ENCODE data around the gene FLT1. TPM values are rescaled to one million over a fixed set of nuclear protein-coding genes. Genes with fewer than 3 reads are reported as not detected.

The FLT1 gene
- total and polyA plus RNA-seq, 2 experiments from 2014 or later: 7.5 to 14.8 TPM

- no peak overlapping the region for H3K27ac ChIP-seq
- H3K4me1 ChIP-seq (ENCODE audit: low read depth): no peaks in the 10 kb centered on the region
- peaks cover 42% of the 10 kb centered on the region for H3K27me3 ChIP-seq
- no peak overlapping the region for H3K4me3 ChIP-seq
- DNase-seq (ENCODE audit: low read depth in 1 of 2, low spot score in 1 of 2): no peak
- TF ChIP-seq, protein P1, sequence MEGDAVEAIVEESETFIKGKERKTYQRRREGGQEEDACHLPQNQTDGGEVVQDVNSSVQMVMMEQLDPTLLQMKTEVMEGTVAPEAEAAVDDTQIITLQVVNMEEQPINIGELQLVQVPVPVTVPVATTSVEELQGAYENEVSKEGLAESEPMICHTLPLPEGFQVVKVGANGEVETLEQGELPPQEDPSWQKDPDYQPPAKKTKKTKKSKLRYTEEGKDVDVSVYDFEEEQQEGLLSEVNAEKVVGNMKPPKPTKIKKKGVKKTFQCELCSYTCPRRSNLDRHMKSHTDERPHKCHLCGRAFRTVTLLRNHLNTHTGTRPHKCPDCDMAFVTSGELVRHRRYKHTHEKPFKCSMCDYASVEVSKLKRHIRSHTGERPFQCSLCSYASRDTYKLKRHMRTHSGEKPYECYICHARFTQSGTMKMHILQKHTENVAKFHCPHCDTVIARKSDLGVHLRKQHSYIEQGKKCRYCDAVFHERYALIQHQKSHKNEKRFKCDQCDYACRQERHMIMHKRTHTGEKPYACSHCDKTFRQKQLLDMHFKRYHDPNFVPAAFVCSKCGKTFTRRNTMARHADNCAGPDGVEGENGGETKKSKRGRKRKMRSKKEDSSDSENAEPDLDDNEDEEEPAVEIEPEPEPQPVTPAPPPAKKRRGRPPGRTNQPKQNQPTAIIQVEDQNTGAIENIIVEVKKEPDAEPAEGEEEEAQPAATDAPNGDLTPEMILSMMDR (IDR thresholded peaks at IDR 0.05; ENCODE audit: low read depth, low read length): no peak
- H3K9me3 ChIP-seq (ENCODE audit: low read depth): no peaks in the 10 kb centered on the region
- no peaks in the 10 kb centered on the region for H3K36me3 ChIP-seq
Observed at GRCh38 chr13:28534801-28535200, 39.9 kb upstream of the FLT1 start.

GRCh38 chr13:28534210-28534609, 39.3 kb upstream of the FLT1 start:
- peaks cover 43% of the 10 kb centered on the region for H3K27me3 ChIP-seq
- no peaks in the 10 kb centered on the region for H3K9me3 ChIP-seq (ENCODE audit: low read depth)
- DNase-seq (ENCODE audit: low read depth in 1 of 2, low spot score in 1 of 2): no peak
- TF ChIP-seq, protein P1 (IDR thresholded peaks at IDR 0.05; ENCODE audit: low read depth, low read length): no peak
- no peaks in the 10 kb centered on the region for H3K36me3 ChIP-seq
- no peak overlapping the region for H3K4me3 ChIP-seq
- H3K27ac ChIP-seq: no peak overlapping the region
- no peaks in the 10 kb centered on the region for H3K4me1 ChIP-seq (ENCODE audit: low read depth)

- Histone ChIP-seq H3K9me3 (ENCODE audit: low read depth) (no peaks in the 10 kb centered on the region), H3K4me1 (ENCODE audit: low read depth) (no peaks in the 10 kb centered on the region), H3K36me3 (no peaks in the 10 kb centered on the region), H3K27ac (no peak overlapping the region), H3K27me3 (peaks cover 43% of the 10 kb centered on the region), H3K4me3 (no peak overlapping the region)
- no peak for DNase-seq (ENCODE audit: low read depth in 1 of 2, low spot score in 1 of 2)
- TF ChIP-seq, protein P1 (IDR thresholded peaks at IDR 0.05; ENCODE audit: low read depth, low read length): no peak
Observed at GRCh38 chr13:28533441-28534166, 38.7 kb upstream of the FLT1 start.

DNA sequence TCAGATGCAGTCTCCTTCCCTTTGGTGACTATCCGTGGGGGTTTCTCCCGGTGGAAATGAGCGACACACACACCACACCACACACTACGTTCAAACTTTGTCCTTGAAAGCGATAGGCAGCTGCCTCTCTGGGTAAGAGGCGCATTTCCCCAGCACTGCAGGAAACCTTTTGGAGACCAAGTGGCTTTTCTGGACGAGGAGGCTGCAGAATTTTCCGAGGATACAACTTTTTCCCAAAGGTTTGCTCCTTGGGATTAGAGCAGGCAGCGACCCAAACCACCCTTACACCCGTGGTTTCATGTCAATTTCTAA, 38.2 kb upstream of the FLT1 start:
- Histone ChIP-seq H3K27ac (no peak overlapping the region), H3K27me3 (peaks cover 43% of the 10 kb centered on the region)
- TF ChIP-seq, protein P1 (IDR thresholded peaks at IDR 0.05; ENCODE audit: low read depth, low read length): no peak

DNA sequence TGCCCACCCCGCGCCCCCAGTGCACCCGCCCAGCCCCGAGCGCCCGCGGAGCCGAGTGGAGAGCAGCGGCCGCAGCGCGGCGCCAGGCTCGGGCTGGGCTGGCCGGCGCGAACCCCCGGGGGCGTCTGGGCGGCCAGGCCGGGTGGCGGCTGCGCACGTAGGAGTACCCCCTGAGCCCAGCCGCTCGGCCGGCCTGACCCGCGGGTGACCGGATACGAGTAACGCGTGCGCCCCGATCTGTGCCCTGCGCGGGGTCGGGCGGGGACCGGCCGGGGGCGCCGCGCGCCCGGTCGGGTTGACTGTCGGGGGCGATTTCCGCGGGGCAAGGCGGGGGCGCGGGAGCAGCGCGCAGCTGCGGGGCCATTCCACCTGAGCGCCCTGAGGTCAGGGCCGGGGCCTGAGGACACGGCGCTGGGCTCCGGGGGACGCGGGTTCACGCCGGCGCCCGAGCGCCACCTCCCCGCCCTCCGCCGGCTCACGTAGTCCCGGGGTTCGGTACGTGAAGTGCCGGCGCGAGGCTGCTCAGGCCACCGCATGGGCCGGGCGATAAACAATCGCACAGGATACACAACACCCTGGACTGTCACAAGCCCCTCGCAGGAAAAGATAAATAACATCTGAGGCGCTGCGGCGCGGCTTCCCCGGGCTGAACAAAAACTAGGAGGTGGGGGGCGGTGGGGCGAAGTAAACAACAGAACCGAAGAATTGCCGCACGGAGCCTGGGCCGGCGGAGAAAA, 37.6 kb upstream of the FLT1 start:
- DNase-seq (ENCODE audit: low read depth in 1 of 2, low spot score in 1 of 2): peak; percentile 36 to 57
- TF ChIP-seq, protein P1 (IDR thresholded peaks at IDR 0.05; ENCODE audit: low read depth, low read length): no peak

More for the DNA sequence above, 38.2 kb upstream of the FLT1 start:
- Histone ChIP-seq H3K36me3 (no peaks in the 10 kb centered on the region), H3K4me1 (ENCODE audit: low read depth) (no peaks in the 10 kb centered on the region), H3K9me3 (ENCODE audit: low read depth) (no peaks in the 10 kb centered on the region), H3K4me3 (peak overlapping the region; percentile 58)
- peak in 1 of 2 donors; percentile 16 for DNase-seq (ENCODE audit: low read depth in 1 of 2, low spot score in 1 of 2)

More for the DNA sequence above, 37.6 kb upstream of the FLT1 start:
- Histone ChIP-seq H3K9me3 (ENCODE audit: low read depth) (no peaks in the 10 kb centered on the region), H3K27me3 (peaks cover 43% of the 10 kb centered on the region), H3K4me3 (peak overlapping the region; percentile 58), H3K36me3 (no peaks in the 10 kb centered on the region), H3K27ac (no peak overlapping the region), H3K4me1 (ENCODE audit: low read depth) (no peaks in the 10 kb centered on the region)

Measured in cardiac muscle cell (in vitro differentiated cells and primary cell).